RWPE2 (cell line): ENCODE results near the gene ROBO1.
A peak's percentile ranks its signal among the peaks of the same experiment; 100 is the strongest.

Source experiments
- ATAC-seq: fragments of 200-7000 bp; cut with Tn5 transposase; 3 replicates; pipeline ENCODE4 v1.9.1; 2021; ENCODE audit warnings: low read depth
- DNase-seq: peaks from one replicate; pipeline ENCODE4 v3.0.0-alpha.2; 2020; ENCODE audit warnings: low spot score
- H3K27ac ChIP-seq: fragments of 450-650 bp; 2 replicates; pipeline ENCODE4 v1.5.1; 2017; ENCODE audit warnings: mild to moderate bottlenecking; ENCODE audit not compliant: poor library complexity, severe bottlenecking
- H3K27me3 ChIP-seq: fragments of 250-450 bp; sonication (Bioruptor Pico); 2 replicates; pipeline ENCODE4 v1.5.1; 2021; ENCODE audit warnings: mild to moderate bottlenecking, moderate library complexity; ENCODE audit not compliant: insufficient read depth, poor library complexity, severe bottlenecking
- H3K36me3 ChIP-seq: fragments of 250-450 bp; sonication (Bioruptor Pico); 2 replicates; pipeline ENCODE4 v1.5.1; 2020; ENCODE audit warnings: low read depth, mild to moderate bottlenecking, moderate library complexity
- H3K4me1 ChIP-seq: fragments of 250-450 bp; sonication (Bioruptor Pico); 2 replicates; pipeline ENCODE4 v1.5.1; 2021; ENCODE audit warnings: mild to moderate bottlenecking, moderate library complexity; ENCODE audit not compliant: insufficient read depth, poor library complexity, severe bottlenecking
- H3K4me3 ChIP-seq: fragments of 250-450 bp; sonication (Bioruptor Pico); 2 replicates; pipeline ENCODE4 v1.5.1; 2021; ENCODE audit warnings: mild to moderate bottlenecking, moderate library complexity; ENCODE audit not compliant: severe bottlenecking
- H3K9me3 ChIP-seq: fragments of 250-450 bp; sonication (Bioruptor Pico); 2 replicates; pipeline ENCODE4 v1.5.1; 2021; ENCODE audit warnings: mild to moderate bottlenecking, moderate library complexity; ENCODE audit not compliant: severe bottlenecking
- CTCF ChIP-seq: fragments of 450-650 bp; IDR thresholded peaks from one replicate; pipeline ENCODE4 v1.5.1; 2017; ENCODE audit warnings: mild to moderate bottlenecking, moderate library complexity; ENCODE audit not compliant: poor library complexity, severe bottlenecking

ROBO1 gene

GRCh38 chr3:78570496-78570895 is 1197.3 kb downstream of the ROBO1 start:
- TF ChIP-seq CTCF = no peak
- no peak for DNase-seq
- H3K9me3 ChIP-seq = peaks cover 4% of the 10 kb centered on the region
- no peak overlapping the region for H3K4me3 ChIP-seq
- no peaks in the 10 kb centered on the region for H3K4me1 ChIP-seq
- H3K27me3 ChIP-seq = no peaks in the 10 kb centered on the region
- no peaks in the 10 kb centered on the region for H3K36me3 ChIP-seq
- H3K27ac ChIP-seq = no peak overlapping the region
- peak; percentile 40; the same call in 1 of the 3 replicates for ATAC-seq

DNA sequence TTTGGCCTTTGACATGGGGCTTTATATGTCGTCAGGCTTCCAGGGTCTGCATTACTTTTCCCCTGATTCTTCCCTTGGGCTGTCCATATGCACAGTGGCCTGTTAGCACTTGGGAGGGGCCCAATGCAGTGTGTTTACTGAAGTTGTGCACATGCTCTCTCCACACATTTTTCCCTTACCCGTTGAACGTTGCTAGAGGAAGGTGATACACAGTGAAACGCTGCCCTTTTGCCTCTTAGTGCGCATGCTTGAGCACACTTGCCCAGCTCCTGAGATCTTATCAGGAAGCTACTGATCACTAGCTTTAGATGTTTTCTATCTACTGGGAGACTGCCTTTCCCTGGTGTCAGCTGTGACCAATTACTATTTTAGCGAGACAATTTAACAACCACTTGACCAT is 1198.0 kb downstream of the ROBO1 start:
- ATAC-seq (no peak), DNase-seq (no peak)
- H3K36me3 ChIP-seq = no peaks in the 10 kb centered on the region
- H3K27ac ChIP-seq = no peak overlapping the region
- no peaks in the 10 kb centered on the region for H3K4me1 ChIP-seq
- TF ChIP-seq CTCF = no peak
- no peaks in the 10 kb centered on the region for H3K27me3 ChIP-seq
- H3K4me3 ChIP-seq = no peak overlapping the region
- peaks cover 4% of the 10 kb centered on the region for H3K9me3 ChIP-seq

GRCh38 chr3:78565712-78566111 is 1202.1 kb downstream of the ROBO1 start:
- ATAC-seq (no peak), DNase-seq (no peak)
- Histone ChIP-seq H3K9me3 (no peaks in the 10 kb centered on the region), H3K27me3 (no peaks in the 10 kb centered on the region), H3K4me3 (no peak overlapping the region), H3K4me1 (no peaks in the 10 kb centered on the region), H3K36me3 (no peaks in the 10 kb centered on the region), H3K27ac (no peak overlapping the region)
- TF ChIP-seq CTCF = no peak

- no peaks in the 10 kb centered on the region for H3K36me3 ChIP-seq
- no peak overlapping the region for H3K27ac ChIP-seq
- ATAC-seq = no peak
- H3K4me3 ChIP-seq = no peak overlapping the region
- TF ChIP-seq CTCF = no peak
- no peaks in the 10 kb centered on the region for H3K4me1 ChIP-seq
- no peaks in the 10 kb centered on the region for H3K27me3 ChIP-seq
- DNase-seq = no peak
- no peaks in the 10 kb centered on the region for H3K9me3 ChIP-seq
These were observed 1205.5 kb downstream of the ROBO1 start for GRCh38 chr3:78562328-78562727.
